GM18499 (cell line): Measurements from ENCODE around the gene NPHP4.

Experiments
- ATAC-seq: cut with Tn5 transposase; IDR thresholded peaks from one replicate; pipeline ENCODE4 v1.9.1; 2021; ENCODE audit warnings: moderate number of reproducible peaks; ENCODE audit not compliant: insufficient read depth, unreplicated experiment

The NPHP4 gene

GRCh38 chr1:5844442-5844841 is 147.8 kb downstream of the NPHP4 start:
- no peak for ATAC-seq

- ATAC-seq, result no peak
Measured at GRCh38 chr1:5843521-5844096, 148.6 kb downstream of the NPHP4 start.

GRCh38 chr1:5842679-5843078 is 149.5 kb downstream of the NPHP4 start:
- no peak for ATAC-seq

- no peak for ATAC-seq
Measured at GRCh38 chr1:5840551-5841001, 151.6 kb downstream of the NPHP4 start.

- ATAC-seq, result no peak
Measured at GRCh38 chr1:5839881-5840550, 152.2 kb downstream of the NPHP4 start.

GRCh38 chr1:5839161-5839880 is 152.9 kb downstream of the NPHP4 start:
- ATAC-seq, result no peak

GRCh38 chr1:5837976-5838653 is 154.1 kb downstream of the NPHP4 start:
- no peak for ATAC-seq

GRCh38 chr1:5836776-5837440 is 155.3 kb downstream of the NPHP4 start:
- ATAC-seq, result no peak

- ATAC-seq, result no peak
Measured at GRCh38 chr1:5835179-5835562, 157.1 kb downstream of the NPHP4 start.

- no peak for ATAC-seq
Measured at GRCh38 chr1:5834477-5835178, 157.6 kb downstream of the NPHP4 start.

GRCh38 chr1:5833911-5834310 is 158.3 kb downstream of the NPHP4 start:
- no peak for ATAC-seq

- ATAC-seq, result no peak
Measured at GRCh38 chr1:5832916-5833895, 159.0 kb downstream of the NPHP4 start.

GRCh38 chr1:5831600-5832335 is 160.5 kb downstream of the NPHP4 start:
- ATAC-seq, result no peak

- no peak for ATAC-seq
Measured at GRCh38 chr1:5830771-5831599, 161.2 kb downstream of the NPHP4 start.

- ATAC-seq, result no peak
Measured at GRCh38 chr1:5829414-5829813, 162.8 kb downstream of the NPHP4 start.

GRCh38 chr1:5828308-5828935 is 163.8 kb downstream of the NPHP4 start:
- no peak for ATAC-seq

GRCh38 chr1:5827516-5827915 is 164.7 kb downstream of the NPHP4 start:
- ATAC-seq, result no peak
